Renal cortical epithelial cell (primary cell): ENCODE data around the gene CDK6. TPM values are rescaled to one million over a fixed set of nuclear protein-coding genes. Genes with fewer than 3 reads are reported as not detected.

ENCODE experiments used
- DNase-seq: peaks from one replicate; pipeline ENCODE4 v3.0.0-alpha.2; 2011; ENCODE audit warnings: low read depth
- total RNA-seq: library from RNA; depleted of rRNA; stranded (reverse); fragments of >200 nt; gene quantifications from 2 replicates; pipeline ENCODE4 v1.2.3, GENCODE V29; 2014

CDK6 gene
- total RNA-seq, 1 donor from 2014 or later, result 138 TPM

- DNase-seq, result no peak
These were observed 245.6 kb downstream of the CDK6 start for GRCh38 chr7:92590711-92591310.

GRCh38 chr7:92589056-92589455, 247.3 kb downstream of the CDK6 start:
- DNase-seq, result no peak

GRCh38 chr7:92588561-92588960, 247.8 kb downstream of the CDK6 start:
- DNase-seq, result no peak

GRCh38 chr7:92586841-92587240, 249.5 kb downstream of the CDK6 start:
- DNase-seq, result no peak

- DNase-seq, result peak; percentile 74
These were observed 250.0 kb downstream of the CDK6 start for GRCh38 chr7:92586403-92586802.

GRCh38 chr7:92584953-92585352, 251.4 kb downstream of the CDK6 start:
- DNase-seq, result peak; percentile 42

- DNase-seq, result no peak
These were observed 253.4 kb downstream of the CDK6 start for GRCh38 chr7:92582948-92583347.

GRCh38 chr7:92576296-92576695, 260.1 kb downstream of the CDK6 start:
- DNase-seq, result no peak

GRCh38 chr7:92569137-92569536, 267.2 kb downstream of the CDK6 start:
- DNase-seq, result no peak

- no peak for DNase-seq
These were observed 268.9 kb downstream of the CDK6 start for GRCh38 chr7:92567460-92567859.

GRCh38 chr7:92563345-92563744, 273.0 kb downstream of the CDK6 start:
- no peak for DNase-seq

GRCh38 chr7:92560602-92561001, 275.8 kb downstream of the CDK6 start:
- no peak for DNase-seq

- DNase-seq, result no peak
These were observed 278.5 kb downstream of the CDK6 start for GRCh38 chr7:92557808-92558362.

GRCh38 chr7:92557249-92557648, 279.1 kb downstream of the CDK6 start:
- no peak for DNase-seq

Other genes starting within 250 kb of the CDK6 start
- 18.1 and 21.2 TPM in 2 replicates for gene FAM133B, start 246.2 kb downstream of the CDK6 start, total RNA-seq